HepG2 (cell line): ENCODE data around the gene TKFC. TPM values are rescaled to one million over a fixed set of nuclear protein-coding genes. Genes with fewer than 3 reads are reported as not detected.
A peak's percentile ranks its signal among the peaks of the same experiment; 100 is the strongest.

Experiments used
- ATAC-seq: fragments of 200-7000 bp; cut with Tn5 transposase; 3 replicates; pipeline ENCODE4 v1.9.1; 2020; ENCODE audit warnings: mild to moderate bottlenecking, moderate library complexity
- BruUV-seq: library from RNA; stranded (reverse); fragments of 400-500 nt; replicated peaks from 2 replicates; lab custom pipeline; 2021; lab: Mats Ljungman, UMichigan
- CTCF ChIA-PET: fragments of 300-600 bp; formaldehyde crosslinking; extraction: SDS; loops from one replicate; lab custom pipeline; 2021; ENCODE audit warnings: low total read pairs, inconsistent platforms, low intra/inter-chr PET ratio; lab: Yijun Ruan, JAX
- POLR2A ChIA-PET: fragments of 350-600 bp; sonication (Branson Sonifier 250); formaldehyde crosslinking; loops from one replicate; lab custom pipeline; 2020; ENCODE audit warnings: antibody characterized with exemption, inconsistent platforms; lab: Yijun Ruan, JAX
- DNase-seq: peaks from one replicate; pipeline ENCODE4 v3.0.0-alpha.2; 2015; ENCODE audit warnings: low spot score
- FAIRE-seq: peaks from 3 replicates; lab custom pipeline; 2011; peaks lifted over from hg19 to GRCh38; lab: Jason Lieb, UNC
- H2AFZ ChIP-seq: one replicate; pipeline ENCODE4 v1.6.1; 2011; ENCODE audit warnings: low read length, inconsistent platforms
- H3K27ac ChIP-seq: fragments of 300-600 bp; 3 replicates; pipeline ENCODE4 v1.8.0; 2011; ENCODE audit warnings: mixed run types, mild to moderate bottlenecking, mixed read lengths, low read length, inconsistent platforms; ENCODE audit not compliant: insufficient read depth; ENCODE audit errors: extremely low read length
- H3K27me3 ChIP-seq, 2 experiments: fragments of 200-600 bp in 1 of 2; 2 replicates in 1 of 2; 3 replicates in 1 of 2; pipeline versions ENCODE4 v1.6.0 to v1.8.0; 2011; ENCODE audit warnings: low read length in 2 of 2, mild to moderate bottlenecking in 2 of 2, moderate library complexity in 2 of 2, inconsistent platforms in 1 of 2; ENCODE audit not compliant: insufficient read depth in 2 of 2, control insufficient read depth in 1 of 2
- H3K36me3 ChIP-seq, 2 experiments: fragments of 200-600 bp in 1 of 2; replicated peaks in 1 of 2; 2 replicates in 1 of 2; 3 replicates in 1 of 2; pipeline versions ENCODE4 v1.5.1 to v1.8.0; 2011; ENCODE audit warnings: low read length in 2 of 2, inconsistent platforms in 1 of 2; ENCODE audit not compliant: insufficient read depth in 2 of 2, control insufficient read depth in 1 of 2
- H3K4me1 ChIP-seq: 2 replicates; pipeline ENCODE4 v1.5.1; 2012; ENCODE audit warnings: low read length, inconsistent platforms; ENCODE audit not compliant: insufficient read depth
- H3K4me2 ChIP-seq: 2 replicates; pipeline ENCODE4 v1.6.0; 2011; ENCODE audit warnings: low read depth, low read length, inconsistent platforms
- H3K4me3 ChIP-seq, 3 experiments: fragments of 200-600 bp in 1 of 3; sonication (generic), shearing (Covaris generic) in 1 of 3; replicated peaks in 1 of 3; 2 replicates each; pipeline ENCODE4 v1.5.1; 2011 to 2016; ENCODE audit warnings: low read length in 3 of 3, inconsistent platforms in 2 of 3, low read depth in 2 of 3, mild to moderate bottlenecking in 2 of 3, control low read depth in 1 of 3, mixed read lengths in 1 of 3; ENCODE audit not compliant: insufficient read depth in 1 of 3
- H3K79me2 ChIP-seq: one replicate; pipeline ENCODE4 v1.6.1; 2011; ENCODE audit warnings: low read length, inconsistent platforms; ENCODE audit not compliant: insufficient read depth
- H3K9ac ChIP-seq: 2 replicates; pipeline ENCODE4 v1.6.0; 2011; ENCODE audit warnings: mild to moderate bottlenecking, low read depth, low read length, inconsistent platforms; ENCODE audit not compliant: insufficient read depth
- H3K9me3 ChIP-seq: 2 replicates; pipeline ENCODE4 v1.5.1; 2012; ENCODE audit warnings: mild to moderate bottlenecking, low read length
- H4K20me1 ChIP-seq: 2 replicates; pipeline ENCODE4 v1.6.0; 2011; ENCODE audit warnings: inconsistent platforms, mild to moderate bottlenecking, low read length, moderate library complexity; ENCODE audit not compliant: insufficient read depth
- AGO2 ChIP-seq: fragments of 200-400 bp; formaldehyde crosslinking; optimal IDR thresholded peaks from 2 replicates; pipeline ENCODE3; 2017; ENCODE audit warnings: mild to moderate bottlenecking, low read depth, low read length, moderate library complexity
- HMGA1 ChIP-seq: sonication (generic); formaldehyde crosslinking; conservative IDR thresholded peaks from 2 replicates; pipeline ENCODE4 v1.4.0; 2020; ENCODE audit warnings: missing genetic modification reagents
- SYNCRIP ChIP-seq: fragments of 200-400 bp; formaldehyde crosslinking; IDR thresholded peaks from 2 replicates; pipeline ENCODE4 v1.6.1; 2018; ENCODE audit warnings: mild to moderate bottlenecking, low read depth, low read length; ENCODE audit not compliant: insufficient read depth
- ZNF234 ChIP-seq: sonication (generic); formaldehyde crosslinking; conservative IDR thresholded peaks from 2 replicates; pipeline ENCODE4 v1.5.1; 2020; ENCODE audit warnings: mild to moderate bottlenecking, missing genetic modification reagents
- ZNF572 ChIP-seq: sonication (generic); formaldehyde crosslinking; IDR thresholded peaks from 2 replicates; pipeline ENCODE4 v1.5.1; 2020; ENCODE audit warnings: mild to moderate bottlenecking, missing genetic modification reagents
- WGBS: methylation state at CpG from one replicate; pipeline ENCODE4 v1.1.6; 2017; ENCODE audit warnings: low lambda C conversion rate; 5-methylcytosine and 5-hydroxymethylcytosine counted together
- in situ Hi-C: cut with HindIII; loops from 2 replicates; pipeline ENCODE4 v1.10.0; 2017; ENCODE audit warnings: low pct_unique_long_range_greater_than_20kb; ENCODE audit not compliant: extremely low pct_ligation_motif_present
- intact Hi-C: fragments of 100-400 bp; cut with micrococcal nuclease; formaldehyde crosslinking; loops from one replicate; pipeline ENCODE4 v1.10.0; 2022; ENCODE audit not compliant: unreplicated experiment
- polyA plus RNA-seq, 8 experiments: library from polyadenylated mRNA; depleted of rRNA in 3 of 8; stranded (reverse) in 7 of 8; unstranded in 1 of 8; fragments of >200 nt; fragmentation: Illumina TruSeq in 4 of 8; extraction: Trizol in 4 of 8; gene quantifications; 2 replicates each; pipeline versions ENCODE4 v1.2.1 to v1.2.3, GENCODE V29; 2011 to 2016; ENCODE audit warnings: low read depth in 4 of 8, missing spikeins in 1 of 8, mixed read lengths in 1 of 8; ENCODE audit not compliant: insufficient read depth in 1 of 8
- total RNA-seq, 5 experiments: library from RNA; depleted of rRNA; stranded (reverse); fragments of >200 nt; fragmentation: Illumina TruSeq; extraction: Trizol; gene quantifications; 2 replicates each; pipeline ENCODE4 v1.2.3, GENCODE V29; 2016; ENCODE audit warnings: low read depth in 1 of 5
- TF ChIP-seq, protein P1 (sequence below): sonication (generic); formaldehyde crosslinking; conservative IDR thresholded peaks from 2 replicates; pipeline ENCODE4 v1.8.1; 2023; ENCODE audit warnings: missing genetic modification reagents

Gene TKFC
- total and polyA plus RNA-seq, 2 of the 13 experiments (the other 11 are each of a cell fraction or from before 2014, with no cell fraction given), result 147 to 197 TPM

DNA sequence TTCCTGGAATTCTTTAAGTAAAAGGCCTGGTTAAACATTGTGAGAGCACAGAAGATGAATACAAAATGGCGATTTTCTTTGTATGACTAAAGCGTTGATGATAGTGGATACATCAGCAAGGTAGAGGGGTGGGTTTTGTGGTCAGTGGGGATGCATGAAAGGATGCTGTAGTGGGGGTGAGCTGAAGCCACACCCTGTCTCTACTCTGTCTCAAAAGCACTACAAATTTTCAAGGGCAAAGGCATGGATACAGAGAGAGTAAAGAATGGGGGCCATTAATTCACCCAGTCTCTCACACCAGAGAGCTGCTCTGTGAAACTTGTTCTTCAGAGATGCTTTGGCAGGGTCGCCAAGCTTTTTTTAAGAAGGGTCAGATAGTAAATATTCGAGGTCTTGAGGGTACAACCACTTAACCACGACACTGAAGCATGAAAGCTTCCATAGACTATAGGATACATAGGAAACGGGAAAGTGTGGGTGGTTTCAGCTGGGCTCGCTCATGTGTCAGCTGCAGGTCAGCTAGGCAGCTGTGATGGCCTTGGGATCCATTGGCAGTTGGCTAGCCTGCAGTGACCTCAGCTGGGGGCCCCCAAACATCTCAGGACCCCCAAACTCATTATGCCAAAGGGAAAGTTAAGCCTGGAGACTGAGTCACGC, 37.4 kb downstream of the TKFC start:
- Histone ChIP-seq H3K79me2 (no peaks in the 10 kb centered on the region), H4K20me1 (no peaks in the 10 kb centered on the region), H3K4me2 (no peak overlapping the region), H3K4me1 (peaks cover 24% of the 10 kb centered on the region), H2AFZ (no peak overlapping the region), H3K36me3 (peaks cover 5 to 34% of the 10 kb centered on the region in 2 experiments), H3K9ac (no peak overlapping the region), H3K27ac (peak overlapping the region; percentile 79), H3K4me3 (no peak overlapping the region), H3K9me3 (peaks cover 3% of the 10 kb centered on the region; the same call in 1 of the 2 replicates), H3K27me3 (no peaks in the 10 kb centered on the region)
- intact Hi-C loops (no loop called here), in situ Hi-C loops (no loop called here)
- no peak for ATAC-seq
- TF ChIP-seq ZNF572 (CRISPR knock-in tag) (no peak), SYNCRIP (no peak), AGO2 (peak; percentile 19), HMGA1 (no peak), ZNF234 (CRISPR knock-in tag) (no peak)
- TF ChIP-seq, protein P1, sequence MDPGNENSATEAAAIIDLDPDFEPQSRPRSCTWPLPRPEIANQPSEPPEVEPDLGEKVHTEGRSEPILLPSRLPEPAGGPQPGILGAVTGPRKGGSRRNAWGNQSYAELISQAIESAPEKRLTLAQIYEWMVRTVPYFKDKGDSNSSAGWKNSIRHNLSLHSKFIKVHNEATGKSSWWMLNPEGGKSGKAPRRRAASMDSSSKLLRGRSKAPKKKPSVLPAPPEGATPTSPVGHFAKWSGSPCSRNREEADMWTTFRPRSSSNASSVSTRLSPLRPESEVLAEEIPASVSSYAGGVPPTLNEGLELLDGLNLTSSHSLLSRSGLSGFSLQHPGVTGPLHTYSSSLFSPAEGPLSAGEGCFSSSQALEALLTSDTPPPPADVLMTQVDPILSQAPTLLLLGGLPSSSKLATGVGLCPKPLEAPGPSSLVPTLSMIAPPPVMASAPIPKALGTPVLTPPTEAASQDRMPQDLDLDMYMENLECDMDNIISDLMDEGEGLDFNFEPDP, result 0 out of 2 replicates have a peak, but pooled peaks have one; percentile 45
- no TSS peak for BruUV-seq
- ChIA-PET CTCF (no interaction called here), POLR2A (interaction anchor here (0.8 to 2.2 kb wide), 7 partner anchors 8 to 34 kb away, joined by 3 to 16 read pairs (median 5); partner anchors contain the start of genes CYB561A3, TMEM138 and TMEM216)
- FAIRE-seq, result no peak
- DNase-seq, result no peak
- WGBS, result 97% methylated on average over 8 of the region's 8 CpGs
